ENCODE measurements around the gene REC8.

The REC8 gene

DNA sequence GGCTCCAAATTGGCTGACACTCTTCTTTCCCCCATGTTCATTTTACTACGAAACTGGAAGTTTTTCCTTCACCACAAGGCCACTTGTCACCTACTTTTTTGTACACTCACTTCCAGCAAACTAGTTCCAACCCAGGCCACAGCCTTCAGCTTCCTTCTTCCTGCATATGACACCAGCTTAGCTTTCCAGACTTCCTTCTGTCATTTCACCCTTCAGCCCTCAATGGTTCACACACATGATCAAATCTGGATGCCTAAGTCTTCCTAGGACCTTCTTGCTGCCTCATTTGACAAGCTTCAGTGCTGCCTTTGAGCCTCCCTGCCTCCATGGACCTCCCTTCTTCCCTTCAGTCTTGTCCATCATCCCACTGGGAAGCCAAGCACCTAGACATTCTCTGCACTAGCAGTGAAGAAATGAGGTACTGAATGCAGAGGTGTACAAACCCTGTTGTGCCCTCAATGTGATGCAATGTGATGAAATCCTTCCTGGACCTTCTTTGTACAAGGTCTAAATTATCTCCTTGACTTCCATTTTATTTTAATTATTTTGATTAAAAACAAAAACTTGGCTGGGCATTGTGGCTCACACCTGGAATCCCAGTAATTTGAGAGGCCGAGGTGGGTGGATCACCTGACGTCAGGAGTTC is 4.3 kb upstream of the REC8 start:
- Histone ChIP-seq H3K36me3 (no peaks in the 10 kb centered on the region), H3K4me3 (ENCODE audit: low read depth, low read length) (no peak overlapping the region)
- TF ChIP-seq, protein P1, sequence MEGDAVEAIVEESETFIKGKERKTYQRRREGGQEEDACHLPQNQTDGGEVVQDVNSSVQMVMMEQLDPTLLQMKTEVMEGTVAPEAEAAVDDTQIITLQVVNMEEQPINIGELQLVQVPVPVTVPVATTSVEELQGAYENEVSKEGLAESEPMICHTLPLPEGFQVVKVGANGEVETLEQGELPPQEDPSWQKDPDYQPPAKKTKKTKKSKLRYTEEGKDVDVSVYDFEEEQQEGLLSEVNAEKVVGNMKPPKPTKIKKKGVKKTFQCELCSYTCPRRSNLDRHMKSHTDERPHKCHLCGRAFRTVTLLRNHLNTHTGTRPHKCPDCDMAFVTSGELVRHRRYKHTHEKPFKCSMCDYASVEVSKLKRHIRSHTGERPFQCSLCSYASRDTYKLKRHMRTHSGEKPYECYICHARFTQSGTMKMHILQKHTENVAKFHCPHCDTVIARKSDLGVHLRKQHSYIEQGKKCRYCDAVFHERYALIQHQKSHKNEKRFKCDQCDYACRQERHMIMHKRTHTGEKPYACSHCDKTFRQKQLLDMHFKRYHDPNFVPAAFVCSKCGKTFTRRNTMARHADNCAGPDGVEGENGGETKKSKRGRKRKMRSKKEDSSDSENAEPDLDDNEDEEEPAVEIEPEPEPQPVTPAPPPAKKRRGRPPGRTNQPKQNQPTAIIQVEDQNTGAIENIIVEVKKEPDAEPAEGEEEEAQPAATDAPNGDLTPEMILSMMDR (IDR thresholded peaks at IDR 0.05; ENCODE audit: low read depth, low read length): no peak

DNA sequence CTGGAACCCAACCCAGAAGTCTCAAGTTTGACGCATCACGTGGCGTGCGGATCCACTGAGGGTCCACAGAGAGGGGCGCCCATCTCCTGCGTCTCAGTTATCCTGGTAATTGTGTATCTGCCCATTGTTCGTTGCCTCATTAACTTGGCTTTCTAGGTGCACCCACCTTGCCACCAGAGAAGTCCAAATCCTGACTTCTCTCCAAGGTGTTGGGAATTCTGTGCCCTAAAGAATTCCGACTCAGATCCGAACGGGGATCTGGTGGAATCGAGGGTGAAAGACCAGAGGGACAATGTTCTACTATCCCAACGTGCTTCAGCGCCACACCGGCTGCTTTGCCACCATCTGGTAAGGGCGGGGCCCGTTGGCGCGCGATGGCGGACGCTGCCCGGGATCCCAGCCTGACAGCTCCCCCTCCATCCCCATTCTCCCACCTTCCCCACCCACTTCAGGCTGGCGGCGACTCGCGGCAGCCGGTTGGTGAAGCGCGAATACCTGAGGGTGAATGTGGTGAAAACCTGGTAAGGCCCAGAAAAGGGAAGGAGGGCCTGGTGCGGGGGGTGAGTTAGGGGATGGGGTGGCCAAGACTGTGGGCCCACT is 481 bp downstream of the REC8 start:
- Histone ChIP-seq H3K27me3 (no peaks in the 10 kb centered on the region), H3K4me1 (no peaks in the 10 kb centered on the region), H3K4me3 (ENCODE audit: low read depth, low read length) (peak overlapping the region; percentile 62), H3K9me3 (no peaks in the 10 kb centered on the region), H3K36me3 (peaks cover 4% of the 10 kb centered on the region)
- TF ChIP-seq, protein P1 (IDR thresholded peaks at IDR 0.05; ENCODE audit: low read depth, low read length): no peak
- no peak for DNase-seq

More for the DNA sequence above, 4.3 kb upstream of the REC8 start:
- no peaks in the 10 kb centered on the region for H3K4me1 ChIP-seq
- no peak for DNase-seq
- no peaks in the 10 kb centered on the region for H3K9me3 ChIP-seq
- H3K27me3 ChIP-seq: no peaks in the 10 kb centered on the region

DNA sequence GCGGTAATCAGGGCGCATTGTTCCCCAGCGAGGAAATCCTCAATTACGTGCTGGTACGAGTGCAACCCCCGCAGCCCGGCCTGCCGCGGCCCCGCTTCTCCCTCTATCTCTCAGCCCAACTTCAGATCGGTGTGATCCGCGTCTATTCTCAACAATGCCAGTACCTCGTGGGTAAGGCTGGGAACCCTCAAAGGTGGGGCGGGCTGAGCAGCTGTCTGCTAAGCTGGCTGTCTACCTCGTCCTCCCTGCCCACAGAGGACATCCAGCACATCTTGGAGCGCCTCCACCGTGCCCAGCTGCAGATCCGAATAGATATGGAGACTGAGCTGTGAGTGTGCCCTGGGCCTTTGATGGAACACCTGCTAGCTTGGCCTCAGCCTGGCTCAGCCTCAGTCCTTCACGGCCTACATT is 996 bp downstream of the REC8 start:
- Histone ChIP-seq H3K9me3 (no peaks in the 10 kb centered on the region), H3K27me3 (no peaks in the 10 kb centered on the region), H3K4me3 (ENCODE audit: low read depth, low read length) (no peak overlapping the region), H3K4me1 (no peaks in the 10 kb centered on the region), H3K36me3 (peaks cover 4% of the 10 kb centered on the region)
- TF ChIP-seq, protein P1 (IDR thresholded peaks at IDR 0.05; ENCODE audit: low read depth, low read length): no peak
- DNase-seq: no peak

DNA sequence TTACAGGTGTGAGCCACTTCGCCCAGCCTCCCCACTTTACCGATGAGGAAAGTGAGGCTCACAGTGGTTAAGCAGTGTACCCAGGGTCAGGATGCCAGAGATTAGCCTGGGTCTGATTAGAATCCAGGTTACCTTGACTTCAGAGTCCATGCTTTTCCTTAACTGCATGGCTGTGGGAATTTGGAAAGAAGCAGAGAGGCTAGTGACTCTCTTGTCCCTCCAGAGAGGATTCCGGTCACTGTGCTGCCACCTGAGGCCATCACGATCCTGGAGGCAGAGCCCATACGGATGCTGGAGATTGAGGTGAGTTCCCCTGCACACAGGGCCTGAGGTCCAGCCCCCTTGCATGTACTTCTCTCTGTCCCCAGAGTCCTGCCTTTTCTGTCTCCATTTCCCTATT is 4.7 kb downstream of the REC8 start:
- Histone ChIP-seq H3K9me3 (no peaks in the 10 kb centered on the region), H3K27me3 (no peaks in the 10 kb centered on the region), H3K36me3 (peaks cover 39% of the 10 kb centered on the region), H3K4me1 (no peaks in the 10 kb centered on the region), H3K4me3 (ENCODE audit: low read depth, low read length) (no peak overlapping the region)
- no peak for DNase-seq
- TF ChIP-seq, protein P1 (IDR thresholded peaks at IDR 0.05; ENCODE audit: low read depth, low read length): no peak

DNA sequence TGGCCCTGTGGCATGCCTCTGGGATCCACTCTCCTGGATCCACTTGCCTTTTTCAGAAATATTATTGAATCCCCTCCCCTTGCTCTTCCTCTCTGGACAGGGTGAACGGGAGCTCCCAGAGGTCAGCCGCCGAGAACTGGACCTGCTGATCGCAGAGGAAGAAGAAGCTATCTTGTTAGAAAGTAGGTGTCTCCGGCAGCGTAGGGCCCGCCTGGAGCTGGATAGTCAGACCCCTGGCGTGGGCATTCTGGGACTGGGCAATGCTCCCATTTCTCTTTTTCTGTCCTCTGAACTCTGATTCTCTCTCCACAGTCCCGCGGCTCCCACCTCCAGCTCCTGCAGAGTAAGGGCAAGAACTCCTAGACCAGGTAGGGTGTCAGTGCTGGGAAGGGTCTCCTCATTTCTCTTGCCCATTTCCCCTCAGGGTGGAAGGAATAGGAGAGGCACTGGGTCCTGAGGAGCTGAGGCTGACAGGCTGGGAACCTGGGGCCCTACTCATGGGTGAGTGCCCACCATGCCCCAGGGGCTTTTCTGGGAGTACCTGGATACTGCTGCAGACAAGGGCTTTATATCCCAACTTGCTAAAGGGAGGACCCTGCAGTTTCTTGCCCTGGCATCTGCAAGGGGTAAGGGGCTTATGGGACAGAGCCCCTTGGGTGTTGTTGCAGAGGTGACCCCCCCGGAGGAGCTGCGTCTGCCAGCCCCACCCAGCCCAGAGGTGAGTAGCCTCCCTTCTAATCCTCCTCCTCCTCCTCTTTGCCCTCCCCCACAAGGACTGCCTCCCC is 5.4 kb downstream of the REC8 start:
- no peak for DNase-seq
- H3K4me3 ChIP-seq (ENCODE audit: low read depth, low read length): no peak overlapping the region
- TF ChIP-seq, protein P1 (IDR thresholded peaks at IDR 0.05; ENCODE audit: low read depth, low read length): no peak
- no peaks in the 10 kb centered on the region for H3K27me3 ChIP-seq
- H3K9me3 ChIP-seq: no peaks in the 10 kb centered on the region
- no peaks in the 10 kb centered on the region for H3K4me1 ChIP-seq
- peaks cover 45% of the 10 kb centered on the region for H3K36me3 ChIP-seq

DNA sequence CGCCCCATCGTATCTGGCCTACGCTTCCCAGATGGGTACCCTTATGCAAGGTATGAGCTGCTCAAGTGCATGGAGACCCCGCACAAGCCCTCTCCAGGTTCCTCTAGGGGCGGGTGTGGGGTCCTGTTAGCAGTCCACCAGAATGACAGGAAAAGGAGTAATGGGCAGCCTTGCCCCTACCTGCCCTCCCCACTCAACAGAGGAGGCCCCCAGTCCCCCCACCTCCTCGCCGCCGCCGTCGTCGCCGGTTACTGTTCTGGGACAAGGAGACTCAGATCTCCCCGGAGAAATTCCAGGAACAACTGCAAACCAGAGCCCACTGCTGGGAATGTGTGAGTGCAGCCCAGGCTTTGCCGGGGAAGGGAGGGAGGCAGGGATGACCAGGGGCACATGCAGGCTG is 6.0 kb downstream of the REC8 start:
- peaks cover 52% of the 10 kb centered on the region for H3K36me3 ChIP-seq

More for the DNA sequence above, 6.0 kb downstream of the REC8 start:
- H3K4me1 ChIP-seq: no peaks in the 10 kb centered on the region
- no peak for DNase-seq
- TF ChIP-seq, protein P1 (IDR thresholded peaks at IDR 0.05; ENCODE audit: low read depth, low read length): no peak
- no peak overlapping the region for H3K4me3 ChIP-seq (ENCODE audit: low read depth, low read length)
- H3K9me3 ChIP-seq: no peaks in the 10 kb centered on the region
- H3K27me3 ChIP-seq: no peaks in the 10 kb centered on the region
